Measurements from ENCODE around the gene WDR83. TPM values are rescaled to one million over a fixed set of nuclear protein-coding genes. Genes with fewer than 3 reads are reported as not detected.
"Not testable (repeated sequence)": the region's sequence is repeated elsewhere in the genome, so short reads cannot be mapped to it uniquely, and the experiment has no call there.

The WDR83 gene
- polyA plus RNA-seq, 2 donors: 8.9 to 14.4 TPM

DNA sequence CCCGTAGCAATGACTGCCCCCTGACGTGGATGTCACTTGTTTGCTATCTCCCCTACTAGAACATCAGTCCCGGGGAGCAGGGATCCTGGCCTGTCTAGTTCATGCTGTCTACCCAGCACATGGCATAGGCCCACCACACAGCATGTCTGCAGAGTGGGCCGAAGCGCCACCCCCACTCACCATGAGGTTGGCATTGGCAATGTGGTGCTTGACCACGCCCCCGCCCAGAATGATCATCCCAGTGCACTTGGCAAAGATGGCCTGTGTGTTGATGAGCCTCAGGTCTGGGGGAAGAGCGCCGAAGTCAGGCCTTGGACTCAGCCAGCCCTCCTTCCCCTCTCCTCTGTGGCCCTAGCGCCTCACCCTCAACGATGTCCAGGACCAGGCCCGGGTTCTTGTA lies 10.3 kb downstream of the WDR83 start:
- no peak overlapping the region for H3K27ac ChIP-seq (ENCODE audit: low read depth in 2 of 2, low read length in 1 of 2)
- peaks cover 18 to 50% of the 10 kb centered on the region in 2 donors for H3K36me3 ChIP-seq (ENCODE audit: control insufficient read depth in 2 of 2, insufficient read depth in 2 of 2, low read length in 1 of 2)
- no peaks in the 10 kb centered on the region for H3K27me3 ChIP-seq (ENCODE audit: control insufficient read depth in 1 of 2, insufficient read depth in 2 of 2, low read length in 2 of 2)
- WGBS, 2 donors: 89 to 92% methylated on average over 12 of the region's 12 CpGs
- H3K9me3 ChIP-seq (ENCODE audit: control insufficient read depth in 2 of 2, insufficient read depth in 1 of 2, low read depth in 1 of 2, low read length in 1 of 2): no peaks in the 10 kb centered on the region
- peaks cover 0 to 5% of the 10 kb centered on the region in 2 donors for H3K4me1 ChIP-seq (ENCODE audit: control insufficient read depth in 2 of 2, insufficient read depth in 2 of 2, low read length in 1 of 2)
- H3K4me3 ChIP-seq (ENCODE audit: low read depth in 1 of 2, low read length in 2 of 2): no peak overlapping the region

- H3K4me3 ChIP-seq (ENCODE audit: low read depth in 1 of 2, low read length in 2 of 2); H3K27me3 ChIP-seq (ENCODE audit: control insufficient read depth in 1 of 2, insufficient read depth in 2 of 2, low read length in 2 of 2); H3K9me3 ChIP-seq (ENCODE audit: control insufficient read depth in 2 of 2, insufficient read depth in 1 of 2, low read depth in 1 of 2, low read length in 1 of 2); H3K4me1 ChIP-seq (ENCODE audit: control insufficient read depth in 2 of 2, insufficient read depth in 2 of 2, low read length in 1 of 2); H3K27ac ChIP-seq (ENCODE audit: low read depth in 2 of 2, low read length in 1 of 2): not testable (repeated sequence)
- peaks cover 18 to 44% of the 10 kb centered on the region in 2 donors for H3K36me3 ChIP-seq (ENCODE audit: control insufficient read depth in 2 of 2, insufficient read depth in 2 of 2, low read length in 1 of 2)
- WGBS, 2 donors: 88 to 91% methylated on average over 5 of the region's 5 CpGs
Observed at GRCh38 chr19:12678039-12678438, 11.4 kb downstream of the WDR83 start.

- H3K36me3 ChIP-seq (ENCODE audit: control insufficient read depth in 2 of 2, insufficient read depth in 2 of 2, low read length in 1 of 2): peaks cover 11 to 33% of the 10 kb centered on the region in 2 donors
- 92 to 95% methylated on average over 9 of the region's 9 CpGs for WGBS, 2 donors
Observed at GRCh38 chr19:12680034-12680433, 13.4 kb downstream of the WDR83 start.

DNA sequence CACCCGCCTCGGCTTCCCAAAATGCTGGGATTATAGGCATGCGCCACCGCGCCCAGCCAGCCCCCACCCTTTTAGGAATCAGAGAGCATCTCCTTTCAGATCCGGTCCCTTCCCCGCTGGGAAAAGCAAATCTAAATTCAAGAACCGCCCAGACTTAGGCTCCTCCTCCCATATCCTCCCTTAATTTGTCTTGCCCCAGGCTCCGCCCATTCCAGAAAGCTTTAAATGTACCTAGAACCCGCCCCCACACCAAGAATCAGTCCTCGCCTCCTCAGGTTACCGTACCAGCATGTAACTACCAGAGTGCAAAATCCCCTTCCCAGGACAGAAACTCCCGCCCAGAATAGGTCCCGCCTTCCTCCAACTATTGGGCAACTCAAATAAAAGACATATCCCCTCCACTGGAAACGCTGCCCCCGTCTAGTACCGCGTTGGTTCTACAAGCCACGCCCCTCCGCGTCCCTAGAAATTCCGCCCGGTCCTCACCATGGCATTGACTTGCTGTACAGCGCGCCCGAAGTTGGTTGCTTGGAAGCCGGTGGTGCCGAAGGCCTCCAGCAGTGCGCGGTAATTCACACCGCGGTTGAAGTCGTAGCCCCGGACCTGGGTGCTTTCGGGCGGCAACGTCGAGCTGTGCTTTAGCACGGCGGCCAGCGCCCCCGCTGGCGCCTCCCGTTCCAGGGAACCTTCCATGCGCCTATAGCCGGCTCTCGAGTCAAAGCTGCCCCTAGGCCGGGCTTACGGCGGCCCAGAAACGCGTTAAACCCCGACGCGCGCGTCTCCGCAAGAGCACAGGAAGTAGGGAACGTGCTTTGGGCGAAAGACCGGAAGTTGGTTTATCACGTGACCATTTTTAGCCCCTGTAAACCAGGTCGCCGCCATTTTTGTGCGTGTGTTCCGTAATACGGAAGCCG lies 14.7 kb downstream of the WDR83 start, which contains the start of gene DHPS:
Gene DHPS, minus strand, starts transcription at position 807 of the 914 bp plus-strand sequence. Its CDS starts 114 bp downstream, at position 693.
- Histone ChIP-seq H3K36me3 (ENCODE audit: control insufficient read depth in 2 of 2, insufficient read depth in 2 of 2, low read length in 1 of 2) (peaks cover 11 to 20% of the 10 kb centered on the region in 2 donors), H3K4me1 (ENCODE audit: control insufficient read depth in 2 of 2, insufficient read depth in 2 of 2, low read length in 1 of 2) (peaks cover 0 to 5% of the 10 kb centered on the region in 2 donors), H3K4me3 (ENCODE audit: low read depth in 1 of 2, low read length in 2 of 2) (peak within 1 kb of the TSS; percentile 87 to 92), H3K27ac (ENCODE audit: low read depth in 2 of 2, low read length in 1 of 2) (peak within 1 kb of the TSS; percentile 99 to 100), H3K9me3 (ENCODE audit: control insufficient read depth in 2 of 2, insufficient read depth in 1 of 2, low read depth in 1 of 2, low read length in 1 of 2) (no peaks in the 10 kb centered on the region), H3K27me3 (ENCODE audit: control insufficient read depth in 1 of 2, insufficient read depth in 2 of 2, low read length in 2 of 2) (no peaks in the 10 kb centered on the region)
- WGBS, 2 donors: 0% methylated on average over 68 of the region's 68 CpGs

More at GRCh38 chr19:12680034-12680433, 13.4 kb downstream of the WDR83 start:
- Histone ChIP-seq H3K27ac (ENCODE audit: low read depth in 2 of 2, low read length in 1 of 2) (no peak overlapping the region), H3K4me3 (ENCODE audit: low read depth in 1 of 2, low read length in 2 of 2) (no peak overlapping the region), H3K4me1 (ENCODE audit: control insufficient read depth in 2 of 2, insufficient read depth in 2 of 2, low read length in 1 of 2) (peaks cover 0 to 5% of the 10 kb centered on the region in 2 donors), H3K9me3 (ENCODE audit: control insufficient read depth in 2 of 2, insufficient read depth in 1 of 2, low read depth in 1 of 2, low read length in 1 of 2) (no peaks in the 10 kb centered on the region), H3K27me3 (ENCODE audit: control insufficient read depth in 1 of 2, insufficient read depth in 2 of 2, low read length in 2 of 2) (no peaks in the 10 kb centered on the region)

DNA sequence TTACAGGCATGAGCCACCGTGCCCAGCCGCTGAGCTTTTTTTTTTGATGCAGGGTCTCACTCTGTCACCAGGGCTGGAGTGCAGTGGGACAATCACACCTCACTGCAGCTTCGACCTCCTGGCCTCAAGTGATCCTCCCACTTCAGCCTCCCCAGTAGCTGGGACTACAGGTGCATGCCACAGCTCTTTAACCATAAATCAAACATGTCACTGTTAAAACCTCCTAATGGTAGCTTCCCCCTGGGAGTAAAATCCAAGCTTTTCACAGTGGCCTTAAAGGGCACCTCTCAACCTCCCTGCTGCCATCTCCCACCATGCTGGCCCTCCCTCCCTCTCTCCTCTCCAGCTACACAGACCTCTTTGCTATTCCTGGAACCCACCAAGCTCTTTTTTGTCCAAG lies 19.2 kb downstream of the WDR83 start:
- Histone ChIP-seq H3K27me3 (ENCODE audit: control insufficient read depth in 1 of 2, insufficient read depth in 2 of 2, low read length in 2 of 2) (no peaks in the 10 kb centered on the region), H3K4me3 (ENCODE audit: low read depth in 1 of 2, low read length in 2 of 2) (no peak overlapping the region), H3K36me3 (ENCODE audit: control insufficient read depth in 2 of 2, insufficient read depth in 2 of 2, low read length in 1 of 2) (peaks cover 0 to 7% of the 10 kb centered on the region in 2 donors), H3K9me3 (ENCODE audit: control insufficient read depth in 2 of 2, insufficient read depth in 1 of 2, low read depth in 1 of 2, low read length in 1 of 2) (no peaks in the 10 kb centered on the region), H3K4me1 (ENCODE audit: control insufficient read depth in 2 of 2, insufficient read depth in 2 of 2, low read length in 1 of 2) (no peaks in the 10 kb centered on the region), H3K27ac (ENCODE audit: low read depth in 2 of 2, low read length in 1 of 2) (no peak overlapping the region)
- 84 to 88% methylated on average over 3 of the region's 3 CpGs for WGBS, 2 donors

- Histone ChIP-seq H3K27ac (ENCODE audit: low read depth in 2 of 2, low read length in 1 of 2) (no peak within 1 kb of the TSS), H3K36me3 (ENCODE audit: control insufficient read depth in 2 of 2, insufficient read depth in 2 of 2, low read length in 1 of 2) (peaks cover 0 to 7% of the 10 kb centered on the region in 2 donors), H3K4me1 (ENCODE audit: control insufficient read depth in 2 of 2, insufficient read depth in 2 of 2, low read length in 1 of 2) (no peaks in the 10 kb centered on the region), H3K4me3 (ENCODE audit: low read depth in 1 of 2, low read length in 2 of 2) (no peak within 1 kb of the TSS), H3K27me3 (ENCODE audit: control insufficient read depth in 1 of 2, insufficient read depth in 2 of 2, low read length in 2 of 2) (no peaks in the 10 kb centered on the region), H3K9me3 (ENCODE audit: control insufficient read depth in 2 of 2, insufficient read depth in 1 of 2, low read depth in 1 of 2, low read length in 1 of 2) (no peaks in the 10 kb centered on the region)
- WGBS, 2 donors: 85 to 88% methylated on average over 9 of the region's 9 CpGs
Observed at GRCh38 chr19:12687496-12688196, 21.0 kb downstream of the WDR83 start, which contains the start of gene GNG14. Gene GNG14 (plus strand): TSS chr19:12687998. CDS start chr19:12688049, 51 bp downstream.

DNA sequence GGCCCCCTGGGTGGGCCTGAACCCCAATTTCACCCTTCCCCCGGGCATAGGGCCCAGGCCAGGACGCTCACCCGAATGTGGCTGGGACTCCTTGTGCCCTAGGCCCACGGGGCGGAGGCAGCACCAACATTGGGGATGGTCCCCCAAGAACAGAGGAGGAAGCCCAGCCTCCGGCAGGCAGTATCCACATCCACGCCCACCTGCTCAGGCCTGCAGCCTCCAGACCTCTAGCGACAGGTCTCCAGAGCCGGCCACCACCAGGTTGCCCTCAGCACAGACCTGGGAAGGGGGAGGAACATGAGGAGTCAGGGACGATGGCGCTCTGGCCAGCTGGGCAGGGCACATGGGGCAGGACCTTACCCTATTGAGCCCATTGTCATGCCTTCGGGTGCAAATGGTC lies 22.4 kb downstream of the WDR83 start:
- peaks cover 0 to 9% of the 10 kb centered on the region in 2 donors for H3K36me3 ChIP-seq (ENCODE audit: control insufficient read depth in 2 of 2, insufficient read depth in 2 of 2, low read length in 1 of 2)
- no peaks in the 10 kb centered on the region for H3K9me3 ChIP-seq (ENCODE audit: control insufficient read depth in 2 of 2, insufficient read depth in 1 of 2, low read depth in 1 of 2, low read length in 1 of 2)
- H3K4me1 ChIP-seq (ENCODE audit: control insufficient read depth in 2 of 2, insufficient read depth in 2 of 2, low read length in 1 of 2): no peaks in the 10 kb centered on the region
- no peaks in the 10 kb centered on the region for H3K27me3 ChIP-seq (ENCODE audit: control insufficient read depth in 1 of 2, insufficient read depth in 2 of 2, low read length in 2 of 2)
- H3K4me3 ChIP-seq (ENCODE audit: low read depth in 1 of 2, low read length in 2 of 2): no peak overlapping the region
- 86 to 91% methylated on average over 12 of the region's 12 CpGs for WGBS, 2 donors
- H3K27ac ChIP-seq (ENCODE audit: low read depth in 2 of 2, low read length in 1 of 2): no peak overlapping the region

- Histone ChIP-seq H3K4me3 (ENCODE audit: low read depth in 1 of 2, low read length in 2 of 2) (no peak overlapping the region), H3K4me1 (ENCODE audit: control insufficient read depth in 2 of 2, insufficient read depth in 2 of 2, low read length in 1 of 2) (no peaks in the 10 kb centered on the region), H3K27me3 (ENCODE audit: control insufficient read depth in 1 of 2, insufficient read depth in 2 of 2, low read length in 2 of 2) (no peaks in the 10 kb centered on the region), H3K27ac (ENCODE audit: low read depth in 2 of 2, low read length in 1 of 2) (no peak overlapping the region), H3K9me3 (ENCODE audit: control insufficient read depth in 2 of 2, insufficient read depth in 1 of 2, low read depth in 1 of 2, low read length in 1 of 2) (no peaks in the 10 kb centered on the region), H3K36me3 (ENCODE audit: control insufficient read depth in 2 of 2, insufficient read depth in 2 of 2, low read length in 1 of 2) (peaks cover 0 to 9% of the 10 kb centered on the region in 2 donors)
- WGBS, 2 donors: 79 to 80% methylated on average over 25 to 26 of the region's 26 CpGs
Observed at GRCh38 chr19:12689581-12690216, 23.1 kb downstream of the WDR83 start.

GRCh38 chr19:12692960-12693359 lies 26.4 kb downstream of the WDR83 start:
- 85 to 90% methylated on average over 5 of the region's 5 CpGs for WGBS, 2 donors
- no peaks in the 10 kb centered on the region for H3K27me3 ChIP-seq (ENCODE audit: control insufficient read depth in 1 of 2, insufficient read depth in 2 of 2, low read length in 2 of 2)
- no peak overlapping the region for H3K4me3 ChIP-seq (ENCODE audit: low read depth in 1 of 2, low read length in 2 of 2)
- no peaks in the 10 kb centered on the region for H3K9me3 ChIP-seq (ENCODE audit: control insufficient read depth in 2 of 2, insufficient read depth in 1 of 2, low read depth in 1 of 2, low read length in 1 of 2)
- peaks cover 0 to 8% of the 10 kb centered on the region in 2 donors for H3K36me3 ChIP-seq (ENCODE audit: control insufficient read depth in 2 of 2, insufficient read depth in 2 of 2, low read length in 1 of 2)
- peaks cover 5 to 8% of the 10 kb centered on the region in 2 donors for H3K4me1 ChIP-seq (ENCODE audit: control insufficient read depth in 2 of 2, insufficient read depth in 2 of 2, low read length in 1 of 2)
- no peak overlapping the region for H3K27ac ChIP-seq (ENCODE audit: low read depth in 2 of 2, low read length in 1 of 2)
